Measurements from ENCODE around the gene METTL9. TPM values are rescaled to one million over a fixed set of nuclear protein-coding genes. Genes with fewer than 3 reads are reported as not detected.
A peak's percentile ranks its signal among the peaks of the same experiment; 100 is the strongest.
"Not testable (repeated sequence)": the region's sequence is repeated elsewhere in the genome, so short reads cannot be mapped to it uniquely, and the experiment has no call there.

METTL9 gene
- total RNA-seq, 2 experiments from 2014 or later, result 120 to 121 TPM

DNA sequence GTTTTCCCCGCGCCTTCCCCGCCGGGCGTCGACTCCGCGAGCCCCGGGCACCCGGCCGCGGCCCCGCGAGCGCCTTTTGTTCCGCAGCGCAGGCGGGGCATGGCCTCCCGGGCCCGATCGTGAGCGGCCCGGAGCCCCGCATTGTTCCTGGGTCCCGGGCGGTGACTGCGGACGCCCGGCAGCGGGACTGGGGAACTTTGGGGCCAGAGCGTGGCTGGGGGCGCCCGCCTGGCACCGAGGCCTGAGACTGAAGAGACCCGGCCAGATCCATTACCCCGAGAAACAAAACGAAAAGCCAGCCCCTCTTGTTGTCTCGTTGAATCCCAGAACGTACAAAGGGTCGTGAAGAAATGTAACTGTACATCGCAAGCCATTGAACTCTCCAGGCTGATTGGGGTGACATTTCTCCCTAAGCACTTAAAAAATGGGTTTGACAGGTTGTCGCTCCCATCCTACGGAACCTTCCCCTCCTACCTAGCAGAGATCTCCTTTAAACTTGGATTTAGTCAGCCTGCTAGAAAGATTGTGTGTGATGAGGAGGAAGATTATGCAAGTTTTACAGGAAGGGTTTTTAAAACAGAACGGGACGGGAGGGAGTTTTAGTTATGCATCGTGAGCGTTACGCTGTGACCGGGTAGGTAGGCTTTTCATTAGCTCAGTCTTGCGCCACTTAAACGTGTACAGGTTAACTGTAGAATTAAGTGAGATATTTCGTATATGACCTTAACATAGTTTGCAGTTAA is 825 bp downstream of the METTL9 start:
- peak; percentile 69 for DNase-seq (ENCODE audit: low spot score)
- peaks cover 13% of the 10 kb centered on the region for H3K36me3 ChIP-seq (ENCODE audit: insufficient read depth, low read length)

GRCh38 chr16:21602785-21603184 is 3.4 kb downstream of the METTL9 start:
- H3K4me3 ChIP-seq (ENCODE audit: low read depth, low read length, poor library complexity, severe bottlenecking), result no peak overlapping the region
- intact Hi-C loops (cut with micrococcal nuclease; ENCODE audit: unreplicated experiment), result no loop called here
- BruUV-seq (replicated peaks), result no TSS peak
- no peak overlapping the region for H3K27ac ChIP-seq (ENCODE audit: low read depth, low read length, poor library complexity, severe bottlenecking)
- H3K36me3 ChIP-seq (ENCODE audit: insufficient read depth, low read length), result peaks cover 13% of the 10 kb centered on the region
- peaks cover 20% of the 10 kb centered on the region for H4K20me1 ChIP-seq (ENCODE audit: insufficient read depth, low read length)
- POLR2A ChIA-PET, result interaction anchor here (0.7 to 1.4 kb wide), 3 partner anchors 30 to 98 kb away, joined by 3 read pairs; no protein-coding TSS in a partner anchor
- H3K4me2 ChIP-seq (ENCODE audit: low read length), result no peak overlapping the region
- CTCF ChIA-PET (ENCODE audit: unreplicated experiment), result no interaction called here
- H3K9me2 ChIP-seq (ENCODE audit: insufficient read depth, low read length), result no peaks in the 10 kb centered on the region
- no peak for TF ChIP-seq EZH2phosphoT487 (IDR thresholded peaks at IDR 0.05; ENCODE audit: borderline replicate concordance, low read depth, low read length)
- TF ChIP-seq, protein P1, sequence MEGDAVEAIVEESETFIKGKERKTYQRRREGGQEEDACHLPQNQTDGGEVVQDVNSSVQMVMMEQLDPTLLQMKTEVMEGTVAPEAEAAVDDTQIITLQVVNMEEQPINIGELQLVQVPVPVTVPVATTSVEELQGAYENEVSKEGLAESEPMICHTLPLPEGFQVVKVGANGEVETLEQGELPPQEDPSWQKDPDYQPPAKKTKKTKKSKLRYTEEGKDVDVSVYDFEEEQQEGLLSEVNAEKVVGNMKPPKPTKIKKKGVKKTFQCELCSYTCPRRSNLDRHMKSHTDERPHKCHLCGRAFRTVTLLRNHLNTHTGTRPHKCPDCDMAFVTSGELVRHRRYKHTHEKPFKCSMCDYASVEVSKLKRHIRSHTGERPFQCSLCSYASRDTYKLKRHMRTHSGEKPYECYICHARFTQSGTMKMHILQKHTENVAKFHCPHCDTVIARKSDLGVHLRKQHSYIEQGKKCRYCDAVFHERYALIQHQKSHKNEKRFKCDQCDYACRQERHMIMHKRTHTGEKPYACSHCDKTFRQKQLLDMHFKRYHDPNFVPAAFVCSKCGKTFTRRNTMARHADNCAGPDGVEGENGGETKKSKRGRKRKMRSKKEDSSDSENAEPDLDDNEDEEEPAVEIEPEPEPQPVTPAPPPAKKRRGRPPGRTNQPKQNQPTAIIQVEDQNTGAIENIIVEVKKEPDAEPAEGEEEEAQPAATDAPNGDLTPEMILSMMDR (conservative IDR thresholded peaks at IDR 0.05; ENCODE audit: low read length), result no peak
- H3K9me3 ChIP-seq (ENCODE audit: low read length), result no peaks in the 10 kb centered on the region
- H3K79me2 ChIP-seq (ENCODE audit: insufficient read depth, low read depth, low read length), result peaks cover 78% of the 10 kb centered on the region
- no peak for DNase-seq (ENCODE audit: low spot score)
- H3K4me1 ChIP-seq (ENCODE audit: insufficient read depth, low read length, poor library complexity, severe bottlenecking), result peaks cover 37% of the 10 kb centered on the region
- no peak overlapping the region for H2AFZ ChIP-seq (ENCODE audit: low read length)

More for the DNA sequence above, 825 bp downstream of the METTL9 start:
- POLR2A ChIA-PET, result interaction anchor here (0.7 to 1.0 kb wide), 3 partner anchors 10 to 45 kb away, joined by 3 to 4 read pairs (median 4); no protein-coding TSS in a partner anchor
- Histone ChIP-seq H3K27ac (ENCODE audit: low read depth, low read length, poor library complexity, severe bottlenecking) (peak overlapping the region; percentile 85), H3K79me2 (ENCODE audit: insufficient read depth, low read depth, low read length) (peaks cover 53% of the 10 kb centered on the region), H3K4me2 (ENCODE audit: low read length) (peak overlapping the region; percentile 83), H3K9me3 (ENCODE audit: low read length) (no peaks in the 10 kb centered on the region), H2AFZ (ENCODE audit: low read length) (peak overlapping the region; percentile 65; the same call in 1 of the 2 replicates), H3K4me1 (ENCODE audit: insufficient read depth, low read length, poor library complexity, severe bottlenecking) (peaks cover 61% of the 10 kb centered on the region), H4K20me1 (ENCODE audit: insufficient read depth, low read length) (peaks cover 20% of the 10 kb centered on the region), H3K4me3 (ENCODE audit: low read depth, low read length, poor library complexity, severe bottlenecking) (peak overlapping the region; percentile 99), H3K9me2 (ENCODE audit: insufficient read depth, low read length) (no peaks in the 10 kb centered on the region)
- CTCF ChIA-PET (ENCODE audit: unreplicated experiment), result no interaction called here
- no peak for TF ChIP-seq EZH2phosphoT487 (IDR thresholded peaks at IDR 0.05; ENCODE audit: borderline replicate concordance, low read depth, low read length)
- TF ChIP-seq, protein P1 (conservative IDR thresholded peaks at IDR 0.05; ENCODE audit: low read length), result peak; percentile 23
- BruUV-seq (replicated peaks), result no TSS peak
- intact Hi-C loops (cut with micrococcal nuclease; ENCODE audit: unreplicated experiment), result no loop called here

DNA sequence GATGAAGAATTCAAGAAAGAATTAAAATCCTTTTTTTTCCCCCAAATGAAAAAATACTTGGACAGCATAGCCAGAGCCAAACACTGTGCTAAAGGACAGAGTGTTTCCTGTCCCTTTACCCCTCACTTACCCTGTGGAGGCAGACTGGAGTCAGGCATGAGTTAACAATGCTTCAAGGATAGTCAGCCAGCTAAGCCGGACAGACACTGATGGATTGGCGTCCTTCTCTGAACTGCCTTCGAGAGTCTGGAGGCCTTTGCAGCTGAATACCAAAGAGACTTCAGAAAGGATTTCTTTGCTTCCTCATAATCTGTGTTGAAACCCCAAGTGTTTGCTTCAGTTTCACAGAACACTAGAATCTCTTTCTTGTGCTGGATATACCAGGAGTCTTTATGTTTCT is 4.6 kb downstream of the METTL9 start:
- no TSS peak for BruUV-seq (replicated peaks)
- Histone ChIP-seq H4K20me1 (ENCODE audit: insufficient read depth, low read length) (peaks cover 24% of the 10 kb centered on the region), H3K4me3 (ENCODE audit: low read depth, low read length, poor library complexity, severe bottlenecking) (no peak overlapping the region), H3K36me3 (ENCODE audit: insufficient read depth, low read length) (peaks cover 13% of the 10 kb centered on the region), H3K27ac (ENCODE audit: low read depth, low read length, poor library complexity, severe bottlenecking) (no peak overlapping the region), H3K9me3 (ENCODE audit: low read length) (no peaks in the 10 kb centered on the region), H3K4me1 (ENCODE audit: insufficient read depth, low read length, poor library complexity, severe bottlenecking) (peaks cover 33% of the 10 kb centered on the region), H3K9me2 (ENCODE audit: insufficient read depth, low read length) (no peaks in the 10 kb centered on the region), H2AFZ (ENCODE audit: low read length) (no peak overlapping the region), H3K79me2 (ENCODE audit: insufficient read depth, low read depth, low read length) (peaks cover 89% of the 10 kb centered on the region), H3K4me2 (ENCODE audit: low read length) (no peak overlapping the region)
- ChIA-PET CTCF (ENCODE audit: unreplicated experiment) (no interaction called here), POLR2A (interaction anchor here (0.7 to 1.4 kb wide), 4 partner anchors 14 to 38 kb away, joined by 3 to 6 read pairs (median 4); no protein-coding TSS in a partner anchor)
- TF ChIP-seq EZH2phosphoT487 (IDR thresholded peaks at IDR 0.05; ENCODE audit: borderline replicate concordance, low read depth, low read length), result no peak
- TF ChIP-seq, protein P1 (conservative IDR thresholded peaks at IDR 0.05; ENCODE audit: low read length), result no peak
- intact Hi-C loops (cut with micrococcal nuclease; ENCODE audit: unreplicated experiment), result no loop called here
- no peak for DNase-seq (ENCODE audit: low spot score)

GRCh38 chr16:21605848-21606247 is 6.5 kb downstream of the METTL9 start:
- POLR2A ChIA-PET, result interaction anchor here (1.1 kb wide), 2 partner anchors 10 to 16 kb away, joined by 3 to 7 read pairs; no protein-coding TSS in a partner anchor
- BruUV-seq (replicated peaks); DNase-seq (ENCODE audit: low spot score); H3K4me2 ChIP-seq (ENCODE audit: low read length); H3K9me3 ChIP-seq (ENCODE audit: low read length); H3K4me3 ChIP-seq (ENCODE audit: low read depth, low read length, poor library complexity, severe bottlenecking); H3K9me2 ChIP-seq (ENCODE audit: insufficient read depth, low read length); H2AFZ ChIP-seq (ENCODE audit: low read length); H3K27ac ChIP-seq (ENCODE audit: low read depth, low read length, poor library complexity, severe bottlenecking); intact Hi-C loops (cut with micrococcal nuclease; ENCODE audit: unreplicated experiment); CTCF ChIA-PET (ENCODE audit: unreplicated experiment): not testable (repeated sequence)
- peaks cover 19% of the 10 kb centered on the region for H3K36me3 ChIP-seq (ENCODE audit: insufficient read depth, low read length)
- H4K20me1 ChIP-seq (ENCODE audit: insufficient read depth, low read length), result peaks cover 34% of the 10 kb centered on the region
- H3K79me2 ChIP-seq (ENCODE audit: insufficient read depth, low read depth, low read length), result peaks cover 99% of the 10 kb centered on the region
- peaks cover 52% of the 10 kb centered on the region for H3K4me1 ChIP-seq (ENCODE audit: insufficient read depth, low read length, poor library complexity, severe bottlenecking)
